ENCODE data around the gene SRPK3. TPM values are rescaled to one million over a fixed set of nuclear protein-coding genes. Genes with fewer than 3 reads are reported as not detected.
A peak's percentile ranks its signal among the peaks of the same experiment; 100 is the strongest.

Gene SRPK3
- polyA plus RNA-seq, 2 of the 4 experiments (the other 2 are of a cell fraction): 0.03 TPM; not detected in 1

DNA sequence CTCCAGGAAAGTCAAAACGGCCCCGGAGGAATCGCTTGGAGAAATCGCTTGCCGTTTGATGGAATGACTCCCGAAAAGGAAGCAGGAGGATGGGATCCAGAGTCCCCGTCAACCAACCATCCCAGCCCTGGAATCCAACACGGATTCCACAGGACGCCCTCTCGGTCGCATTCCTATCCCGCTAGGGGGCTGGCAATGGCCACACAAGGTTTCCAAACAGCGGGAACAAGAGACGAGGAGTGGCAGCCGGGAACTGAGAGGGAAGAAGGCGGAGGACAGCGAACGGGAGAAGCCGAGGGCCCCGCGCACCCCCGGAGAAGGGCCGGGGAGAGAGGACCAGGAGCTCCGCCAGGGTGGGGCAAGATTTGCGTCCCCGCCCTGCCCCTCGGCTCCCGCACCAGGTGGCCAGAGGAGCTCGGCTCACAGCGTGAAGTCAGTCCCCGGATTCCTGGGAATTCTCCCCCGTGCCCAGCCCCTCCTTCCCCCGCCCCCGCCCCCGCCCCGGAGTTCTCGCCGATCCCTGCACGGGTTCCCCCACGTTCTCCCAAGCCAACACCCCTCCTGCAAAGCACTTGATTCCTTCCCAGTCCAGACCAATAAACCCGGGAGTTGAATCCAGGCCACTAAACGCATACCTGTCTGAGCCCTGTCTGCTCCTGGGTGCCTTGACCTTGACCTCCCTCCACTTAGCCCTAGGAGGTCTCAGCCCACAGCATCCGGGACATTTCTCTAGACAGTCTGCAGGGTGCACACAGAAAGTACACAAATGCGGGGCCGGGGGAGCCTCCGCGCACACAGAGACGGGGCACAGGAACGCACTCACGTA lies 48.1 kb downstream of the SRPK3 start:
- H3K4me2 ChIP-seq: peak overlapping the region; percentile 100
- H3K27ac ChIP-seq: peak overlapping the region in 1 of 2 experiments; percentile 82; a peak in 3 of 6 replicates
- ATAC-seq: peak; percentile 32 to 69; a peak in 3 of 6 replicates
- DNase-seq (ENCODE audit: low read depth in 1 of 2, low spot score in 1 of 2): peak in 1 of 2 experiments; percentile 36
- 0 out of 3 replicates have a peak, but pooled peaks cover 8% of the 10 kb centered on the region for H3K4me1 ChIP-seq
- H3K4me3 ChIP-seq: peak overlapping the region; percentile 60
- 24% methylated on average over 20 of the region's 50 CpGs for WGBS (ENCODE audit: missing lambda C conversion rate)
- no peak for TF ChIP-seq EHF (CRISPR knock-in tag; IDR thresholded peaks at IDR 0.05)
- no peak for TF ChIP-seq POLR2AphosphoS2 (conservative IDR thresholded peaks at IDR 0.05; ENCODE audit: low read length)
- no peak for TF ChIP-seq CHD4 (IDR thresholded peaks at IDR 0.05; ENCODE audit: borderline replicate concordance)
- no peak for TF ChIP-seq FOXS1 (CRISPR knock-in tag; IDR thresholded peaks at IDR 0.05)
- no peak for TF ChIP-seq BHLHE40 (IDR thresholded peaks at IDR 0.05; ENCODE audit: low read depth, low read length)
- no peak for TF ChIP-seq ZNF302 (CRISPR knock-in tag; IDR thresholded peaks at IDR 0.05)
- TF ChIP-seq HOXB5 (CRISPR knock-in tag; IDR thresholded peaks at IDR 0.05): no peak
- no peak for TF ChIP-seq HDAC2 (IDR thresholded peaks at IDR 0.05)
- TF ChIP-seq EHMT2 (IDR thresholded peaks at IDR 0.05; ENCODE audit: low read depth): no peak
- TF ChIP-seq ESRRA (IDR thresholded peaks at IDR 0.05; ENCODE audit: borderline replicate concordance, low read length): no peak
- TF ChIP-seq RAD21 (conservative IDR thresholded peaks at IDR 0.05 in 1 of 2, IDR thresholded peaks at IDR 0.05 in 1 of 2): no peak
- TF ChIP-seq RCOR1 (IDR thresholded peaks at IDR 0.05; ENCODE audit: low read depth, low read length): no peak
- CTCF ChIA-PET: interaction anchor here (1.2 kb wide), 1 partner anchor 66 kb away, joined by 4 read pairs; no protein-coding TSS in a partner anchor
- POLR2A ChIA-PET: no interaction called here
- FAIRE-seq: no peak
- no peaks in the 10 kb centered on the region for H3K9me3 ChIP-seq

DNA sequence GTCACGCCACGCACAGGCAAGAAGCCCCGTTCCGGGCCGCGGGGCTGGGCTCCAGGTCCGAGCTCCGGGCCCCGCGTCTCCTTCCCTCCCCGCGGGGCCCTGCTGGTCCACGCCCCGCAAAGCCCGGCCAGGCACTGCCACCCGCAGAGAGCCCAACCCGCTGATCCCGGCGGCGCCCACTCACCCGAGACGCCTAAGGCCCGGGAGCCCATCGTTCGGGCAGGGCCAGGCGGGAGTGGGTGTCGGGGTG lies 48.6 kb downstream of the SRPK3 start:
- 0 out of 3 replicates have a peak, but pooled peaks cover 8% of the 10 kb centered on the region for H3K4me1 ChIP-seq
- ChIA-PET POLR2A (no interaction called here), CTCF (no interaction called here)
- H3K27ac ChIP-seq: peak overlapping the region in 1 of 2 experiments; percentile 82; a peak in 3 of 6 replicates
- ATAC-seq (peak in 1 of 2 experiments; percentile 13; a peak in 1 of 6 replicates), FAIRE-seq (no peak), DNase-seq (ENCODE audit: low read depth in 1 of 2, low spot score in 1 of 2) (no peak)
- WGBS (ENCODE audit: missing lambda C conversion rate): 13% methylated on average over 3 of the region's 27 CpGs
- H3K9me3 ChIP-seq: no peaks in the 10 kb centered on the region
- TF ChIP-seq CHD4 (IDR thresholded peaks at IDR 0.05; ENCODE audit: borderline replicate concordance) (no peak), MYC (IDR thresholded peaks at IDR 0.05; ENCODE audit: borderline replicate concordance, low read length) (no peak), RNF2 (IDR thresholded peaks at IDR 0.05; ENCODE audit: borderline replicate concordance, low read depth) (peak; percentile 40; the same call in 1 of the 2 replicates)
- H3K4me3 ChIP-seq: peak overlapping the region; percentile 60
- H3K4me2 ChIP-seq: peak overlapping the region; percentile 100

DNA sequence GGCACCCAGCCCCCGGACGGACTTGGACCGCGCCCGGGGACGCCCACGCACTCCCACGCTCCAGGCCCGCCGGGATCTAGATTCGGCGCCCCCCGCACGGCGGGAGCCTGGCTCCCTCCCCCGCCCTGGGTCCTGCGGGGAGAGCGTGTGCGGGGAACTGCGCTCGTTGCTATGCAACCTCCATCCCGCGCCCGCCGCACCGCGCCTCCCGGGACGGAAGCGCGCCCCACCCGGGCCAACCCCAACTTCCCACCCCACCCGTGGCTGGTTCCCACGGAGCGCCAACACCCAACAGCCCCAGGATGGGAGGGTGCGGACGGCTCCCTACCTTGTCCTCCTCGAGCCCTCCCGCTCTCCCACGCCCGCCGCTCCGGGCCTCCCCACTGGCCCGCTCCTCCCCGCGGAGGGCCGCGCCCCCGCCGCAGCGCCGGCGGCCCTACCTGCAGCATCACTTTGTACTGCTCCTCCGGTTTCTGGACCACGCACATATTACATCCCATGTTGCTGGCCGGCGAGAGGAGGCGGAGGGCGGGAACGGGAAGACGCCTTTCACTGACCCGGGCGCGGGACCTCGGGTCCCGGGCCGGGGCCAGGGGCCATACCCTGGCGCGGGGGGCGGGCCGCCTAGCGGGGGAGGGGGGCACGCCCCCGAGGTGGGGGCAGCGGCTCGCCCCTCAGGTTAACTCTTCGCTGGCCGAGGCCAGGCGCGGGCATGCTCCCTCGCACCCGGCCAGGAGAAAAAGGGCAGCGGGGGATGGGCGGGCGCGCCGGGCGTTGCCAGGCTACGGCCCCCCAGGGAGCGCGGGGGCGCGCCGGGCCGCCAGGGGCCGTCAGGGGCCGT lies 49.2 kb downstream of the SRPK3 start, which contains the start of gene PDZD4:
Gene PDZD4, minus strand, starts transcription at position 746 of the 841 bp plus-strand sequence. Its CDS starts 246 bp downstream, at position 500.
- peak within 1 kb of the TSS; percentile 100 for H3K4me2 ChIP-seq
- H3K4me1 ChIP-seq: 0 out of 3 replicates have a peak, but pooled peaks cover 8% of the 10 kb centered on the region
- POLR2A ChIA-PET: no interaction called here
- H3K4me3 ChIP-seq: peak within 1 kb of the TSS; percentile 60
- no peak for TF ChIP-seq CHD2 (IDR thresholded peaks at IDR 0.05; ENCODE audit: low read length, partially characterized antibody)
- TF ChIP-seq, protein P1, sequence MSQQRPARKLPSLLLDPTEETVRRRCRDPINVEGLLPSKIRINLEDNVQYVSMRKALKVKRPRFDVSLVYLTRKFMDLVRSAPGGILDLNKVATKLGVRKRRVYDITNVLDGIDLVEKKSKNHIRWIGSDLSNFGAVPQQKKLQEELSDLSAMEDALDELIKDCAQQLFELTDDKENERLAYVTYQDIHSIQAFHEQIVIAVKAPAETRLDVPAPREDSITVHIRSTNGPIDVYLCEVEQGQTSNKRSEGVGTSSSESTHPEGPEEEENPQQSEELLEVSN (IDR thresholded peaks at IDR 0.05; ENCODE audit: borderline replicate concordance, low read depth): no peak
- TF ChIP-seq, protein P2, sequence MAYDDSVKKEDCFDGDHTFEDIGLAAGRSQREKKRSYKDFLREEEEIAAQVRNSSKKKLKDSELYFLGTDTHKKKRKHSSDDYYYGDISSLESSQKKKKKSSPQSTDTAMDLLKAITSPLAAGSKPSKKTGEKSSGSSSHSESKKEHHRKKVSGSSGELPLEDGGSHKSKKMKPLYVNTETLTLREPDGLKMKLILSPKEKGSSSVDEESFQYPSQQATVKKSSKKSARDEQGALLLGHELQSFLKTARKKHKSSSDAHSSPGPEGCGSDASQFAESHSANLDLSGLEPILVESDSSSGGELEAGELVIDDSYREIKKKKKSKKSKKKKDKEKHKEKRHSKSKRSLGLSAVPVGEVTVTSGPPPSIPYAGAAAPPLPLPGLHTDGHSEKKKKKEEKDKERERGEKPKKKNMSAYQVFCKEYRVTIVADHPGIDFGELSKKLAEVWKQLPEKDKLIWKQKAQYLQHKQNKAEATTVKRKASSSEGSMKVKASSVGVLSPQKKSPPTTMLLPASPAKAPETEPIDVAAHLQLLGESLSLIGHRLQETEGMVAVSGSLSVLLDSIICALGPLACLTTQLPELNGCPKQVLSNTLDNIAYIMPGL (CRISPR knock-in tag; IDR thresholded peaks at IDR 0.05; ENCODE audit: borderline replicate concordance): no peak
- no peaks in the 10 kb centered on the region for H3K9me3 ChIP-seq
- H3K27ac ChIP-seq: peak within 1 kb of the TSS in 1 of 2 experiments; percentile 82; a peak in 3 of 6 replicates
- DNase-seq (ENCODE audit: low read depth in 1 of 2, low spot score in 1 of 2): no peak
- no peak for FAIRE-seq
- no CpG with 5 or more reads among the region's 97 CpGs for WGBS (ENCODE audit: missing lambda C conversion rate)
- ATAC-seq: peak; percentile 38 to 50; a peak in 5 of 6 replicates
- CTCF ChIA-PET: no interaction called here
